Left renal pelvis (tissue), 4 donors: ENCODE measurements around the gene RAX2. TPM values are rescaled to one million over a fixed set of nuclear protein-coding genes. Genes with fewer than 3 reads are reported as not detected.
"Not testable (repeated sequence)": the region's sequence is repeated elsewhere in the genome, so short reads cannot be mapped to it uniquely, and the experiment has no call there.

ENCODE experiments used
- DNase-seq, 4 donors: peaks; one replicate each; pipeline ENCODE4 v3.0.0-alpha.2; 2013; ENCODE audit warnings: low read depth in 4 of 4, low spot score in 3 of 4
- polyA plus RNA-seq, 4 donors: library from polyadenylated mRNA; unstranded; fragments of 120-200 nt; gene quantifications; one replicate each; pipeline ENCODE4 v1.2.1, GENCODE V29; 2013; ENCODE audit not compliant: insufficient read length in 4 of 4

Gene RAX2
- polyA plus RNA-seq, 4 donors = 0.20 TPM; not detected in 3

GRCh38 chr19:3778899-3779723 is 7.1 kb upstream of the RAX2 start:
- no peak for DNase-seq

GRCh38 chr19:3778104-3778867 is 6.3 kb upstream of the RAX2 start:
- DNase-seq = no peak

DNA sequence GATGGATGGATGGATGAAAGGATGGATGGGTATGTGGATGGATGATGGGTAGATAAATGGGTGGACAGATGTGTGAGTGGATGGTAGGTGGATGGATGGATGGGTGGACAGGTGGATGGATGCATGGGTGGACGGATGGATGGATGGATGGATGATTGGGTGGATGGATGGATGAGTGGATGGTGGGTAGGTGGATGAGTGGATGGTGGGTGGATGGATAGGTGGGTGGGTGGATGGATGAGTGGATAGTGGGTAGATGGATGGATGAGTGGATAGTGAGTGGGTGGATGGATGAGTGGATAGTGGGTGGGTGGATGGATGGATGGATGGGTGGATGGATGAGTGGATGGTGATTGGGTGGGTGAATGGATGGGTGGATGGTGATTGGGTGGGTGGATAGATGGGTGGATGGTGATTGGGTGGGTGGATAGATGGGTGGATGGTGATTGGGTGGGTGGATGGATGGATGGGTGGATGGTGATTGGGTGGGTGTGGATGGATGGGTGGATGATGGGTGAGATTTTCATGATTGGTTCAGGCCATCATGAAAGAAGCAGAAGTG is 4.5 kb upstream of the RAX2 start:
- no peak for DNase-seq

DNA sequence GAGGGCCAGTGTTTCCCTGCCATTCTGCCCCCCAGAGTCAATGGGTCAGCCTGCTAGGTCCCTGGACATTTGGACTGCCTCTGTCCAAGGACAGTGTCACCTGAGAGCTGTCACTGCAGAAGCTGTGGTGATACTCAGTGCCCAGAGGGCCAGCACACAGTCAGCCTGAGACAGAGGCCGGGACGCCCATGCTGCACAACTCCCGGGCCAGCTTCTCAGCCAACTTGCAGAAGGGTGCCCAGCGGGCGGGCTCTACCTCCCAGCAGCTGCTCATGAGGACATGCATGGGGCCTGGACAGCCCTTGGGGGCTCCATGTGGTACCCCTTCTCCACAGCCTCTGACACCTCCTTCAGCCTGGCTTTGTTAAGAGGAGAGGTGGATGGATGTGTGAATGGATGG is 3.8 kb upstream of the RAX2 start:
- DNase-seq = no peak

DNA sequence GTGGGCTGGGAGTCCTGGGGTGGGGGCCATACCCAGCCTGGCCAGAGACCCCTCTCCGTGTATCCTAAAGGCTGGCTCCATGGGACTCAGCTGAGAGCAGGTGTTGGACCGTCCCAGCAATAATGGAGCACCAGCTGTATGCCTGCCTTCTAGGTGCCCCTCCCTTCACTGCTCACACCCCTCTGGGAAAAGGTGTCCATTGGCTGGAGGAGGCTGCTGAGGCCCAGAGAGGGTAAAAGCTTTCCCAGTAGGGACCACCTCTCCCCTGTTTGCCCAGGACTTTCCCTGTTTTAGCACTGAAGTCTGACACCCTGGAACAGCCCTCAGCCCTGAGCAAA is 3.3 kb upstream of the RAX2 start:
- DNase-seq = no peak

- no peak for DNase-seq
Observed at GRCh38 chr19:3774621-3775373, 2.8 kb upstream of the RAX2 start.

GRCh38 chr19:3773814-3774515 is 1.9 kb upstream of the RAX2 start:
- no peak for DNase-seq

DNA sequence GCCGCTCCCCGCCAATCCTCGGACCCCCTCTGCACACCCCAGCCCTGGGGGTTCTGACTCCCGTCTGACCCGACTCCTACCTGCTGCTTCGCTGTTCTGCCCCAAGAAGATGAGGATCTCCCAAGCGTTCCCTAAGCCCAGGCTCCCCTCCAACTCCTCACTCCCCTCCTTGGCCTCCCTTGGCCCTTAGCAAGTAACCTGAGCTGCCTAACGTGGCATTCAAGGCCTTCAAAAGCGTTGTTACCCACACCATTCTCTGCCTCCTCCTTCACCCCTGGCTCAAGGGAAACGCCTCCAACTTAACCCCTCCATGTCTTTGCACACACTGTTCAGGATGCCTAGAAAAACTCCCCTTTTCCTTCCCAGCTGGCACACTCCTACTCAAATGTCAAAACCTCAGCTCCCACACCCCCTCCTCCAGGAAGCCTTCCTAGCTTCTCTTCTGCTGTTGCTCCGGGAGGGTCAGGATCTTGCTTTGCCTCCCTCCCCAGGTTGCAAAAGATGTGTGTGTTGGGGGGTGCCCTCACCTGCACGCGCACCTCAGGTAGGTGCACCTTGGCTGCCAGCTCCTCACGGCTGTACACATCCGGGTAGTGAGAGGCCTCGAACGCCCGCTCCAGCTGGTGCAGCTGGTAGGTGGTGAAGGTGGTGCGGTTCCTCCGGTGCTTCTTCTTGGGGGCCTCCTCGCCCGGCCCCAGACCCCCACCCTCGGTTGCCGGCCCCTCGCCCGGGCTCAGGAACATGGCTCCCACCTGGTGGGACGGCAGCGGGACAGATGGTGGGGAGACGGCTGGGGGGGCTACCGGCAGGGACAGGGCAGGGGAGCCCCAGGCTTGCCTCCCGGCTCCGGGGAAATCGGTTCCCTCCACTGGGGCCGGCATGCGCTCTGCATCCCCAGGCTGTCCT is 775 bp downstream of the RAX2 start:
- DNase-seq = no peak

DNA sequence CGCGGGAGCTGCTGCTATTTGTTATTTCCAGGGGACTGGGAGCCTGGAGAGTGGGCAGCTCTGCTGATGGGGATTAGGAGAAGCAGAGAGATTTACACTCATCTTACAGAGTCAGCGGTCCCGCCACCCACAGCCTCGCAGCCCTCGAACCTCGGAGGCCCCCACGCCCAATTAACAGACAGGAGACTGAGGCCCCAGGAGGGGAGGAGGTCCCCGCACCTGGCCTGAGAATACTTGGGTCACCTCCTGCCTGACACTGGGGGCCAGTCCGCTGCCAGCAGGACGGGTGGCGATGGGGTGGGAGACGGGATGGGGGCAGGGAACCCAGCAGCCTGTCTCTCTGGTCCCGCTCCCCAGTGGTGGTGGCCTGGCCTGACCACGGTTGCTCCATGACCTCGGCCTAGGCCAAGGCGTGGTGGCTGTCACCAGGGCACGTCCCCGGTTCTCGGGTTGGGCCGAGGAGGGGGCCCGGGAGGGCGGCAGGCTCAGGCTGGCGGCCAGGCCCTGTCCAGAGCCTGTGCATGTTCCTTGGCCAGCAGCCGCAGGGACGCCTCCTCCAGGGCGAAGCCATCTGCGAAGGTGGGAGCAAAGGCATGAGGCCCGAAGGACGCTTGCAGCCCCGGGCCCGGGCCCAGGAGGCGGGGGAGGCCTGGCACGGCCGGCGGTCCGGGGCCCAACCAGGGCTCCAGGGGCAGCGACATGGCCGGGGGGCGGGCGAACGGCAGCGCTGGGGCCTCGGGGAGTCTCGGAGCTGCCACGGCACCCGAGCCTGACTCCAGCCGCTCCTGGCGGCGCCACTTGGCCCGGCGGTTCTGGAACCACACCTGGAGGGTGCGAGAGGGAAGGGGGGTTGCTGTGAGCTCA is 1.7 kb downstream of the RAX2 start:
- no peak for DNase-seq

DNA sequence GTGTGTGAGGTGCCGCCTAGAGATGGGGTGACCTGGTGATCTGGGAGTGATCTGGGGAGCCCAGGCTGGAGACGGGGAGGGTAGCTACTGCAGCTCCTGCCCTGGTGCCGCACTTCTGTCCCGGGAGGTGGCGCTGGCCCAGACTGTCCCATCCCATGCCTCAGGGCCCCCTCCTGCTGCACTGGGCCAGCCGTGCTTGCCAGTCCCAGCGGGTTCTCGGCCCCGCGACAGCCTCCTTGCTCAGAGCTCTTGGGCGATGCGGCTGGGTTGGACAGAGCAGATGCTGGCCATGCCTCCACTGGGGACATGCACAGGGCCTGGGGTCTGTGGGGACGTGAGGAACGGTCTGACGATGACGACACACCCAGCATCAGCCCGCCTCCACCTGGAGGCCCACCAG is 2.5 kb downstream of the RAX2 start:
- no peak for DNase-seq

GRCh38 chr19:3768748-3769099 is 3.3 kb downstream of the RAX2 start:
- DNase-seq = no peak

- no peak for DNase-seq
Observed at GRCh38 chr19:3768015-3768747, 3.8 kb downstream of the RAX2 start.

- no peak for DNase-seq
Observed at GRCh38 chr19:3767050-3767449, 5.0 kb downstream of the RAX2 start.

- DNase-seq = no peak
Observed at GRCh38 chr19:3766520-3766919, 5.5 kb downstream of the RAX2 start.

DNA sequence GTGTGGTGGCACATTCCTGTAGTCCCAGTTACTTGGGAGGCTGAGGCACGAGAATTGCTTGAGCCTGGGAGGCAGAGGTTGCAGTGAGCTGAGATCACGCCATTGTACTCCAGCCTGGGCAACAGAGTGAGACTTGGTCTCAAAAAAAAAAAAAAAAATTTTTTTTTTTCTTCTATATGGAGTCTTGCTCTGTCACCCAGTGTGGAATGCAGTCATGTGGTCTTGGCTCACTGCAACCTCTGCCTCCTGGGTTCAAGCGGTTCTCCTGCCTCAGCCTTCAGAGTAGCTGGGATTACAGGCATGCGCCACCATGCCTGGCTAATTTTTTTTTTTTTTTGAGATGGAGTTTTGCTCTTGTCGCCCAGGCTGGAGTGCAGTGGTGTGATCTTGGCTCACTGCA is 6.3 kb downstream of the RAX2 start:
- not testable (repeated sequence) for DNase-seq

GRCh38 chr19:3765121-3765520 is 6.9 kb downstream of the RAX2 start:
- DNase-seq = no peak

- DNase-seq = peak; percentile 98 to 100 (median 98)
Observed at GRCh38 chr19:3762501-3763459, 9.2 kb downstream of the RAX2 start, which contains the start of gene MRPL54. Gene MRPL54, plus strand, starts transcription at chr19:3762682. Its CDS starts 19 bp downstream, at chr19:3762701.
